ENCODE data around the gene IQGAP2. TPM values are rescaled to one million over a fixed set of nuclear protein-coding genes. Genes with fewer than 3 reads are reported as not detected.

Gene IQGAP2
- total RNA-seq, 2 donors from 2014 or later, result 15.3 to 17.6 TPM

- DNase-seq (ENCODE audit: low spot score) (no peak), ATAC-seq (ENCODE audit: insufficient number of reproducible peaks, low FRiP score, low read depth) (no peak)
- Histone ChIP-seq H3K4me1 (ENCODE audit: control insufficient read depth in 1 of 2, low read depth in 2 of 2) (no peaks in the 10 kb centered on the region), H3K27me3 (replicated peaks; ENCODE audit: insufficient read depth) (no peaks in the 10 kb centered on the region), H3K36me3 (no peaks in the 10 kb centered on the region), H3K9me3 (no peaks in the 10 kb centered on the region), H3K27ac (no peak overlapping the region), H3K4me3 (no peak overlapping the region)
- TF ChIP-seq, protein P1, sequence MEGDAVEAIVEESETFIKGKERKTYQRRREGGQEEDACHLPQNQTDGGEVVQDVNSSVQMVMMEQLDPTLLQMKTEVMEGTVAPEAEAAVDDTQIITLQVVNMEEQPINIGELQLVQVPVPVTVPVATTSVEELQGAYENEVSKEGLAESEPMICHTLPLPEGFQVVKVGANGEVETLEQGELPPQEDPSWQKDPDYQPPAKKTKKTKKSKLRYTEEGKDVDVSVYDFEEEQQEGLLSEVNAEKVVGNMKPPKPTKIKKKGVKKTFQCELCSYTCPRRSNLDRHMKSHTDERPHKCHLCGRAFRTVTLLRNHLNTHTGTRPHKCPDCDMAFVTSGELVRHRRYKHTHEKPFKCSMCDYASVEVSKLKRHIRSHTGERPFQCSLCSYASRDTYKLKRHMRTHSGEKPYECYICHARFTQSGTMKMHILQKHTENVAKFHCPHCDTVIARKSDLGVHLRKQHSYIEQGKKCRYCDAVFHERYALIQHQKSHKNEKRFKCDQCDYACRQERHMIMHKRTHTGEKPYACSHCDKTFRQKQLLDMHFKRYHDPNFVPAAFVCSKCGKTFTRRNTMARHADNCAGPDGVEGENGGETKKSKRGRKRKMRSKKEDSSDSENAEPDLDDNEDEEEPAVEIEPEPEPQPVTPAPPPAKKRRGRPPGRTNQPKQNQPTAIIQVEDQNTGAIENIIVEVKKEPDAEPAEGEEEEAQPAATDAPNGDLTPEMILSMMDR (IDR thresholded peaks at IDR 0.05), result no peak
Observed at GRCh38 chr5:76477061-76477460, 74.0 kb downstream of the IQGAP2 start.

DNA sequence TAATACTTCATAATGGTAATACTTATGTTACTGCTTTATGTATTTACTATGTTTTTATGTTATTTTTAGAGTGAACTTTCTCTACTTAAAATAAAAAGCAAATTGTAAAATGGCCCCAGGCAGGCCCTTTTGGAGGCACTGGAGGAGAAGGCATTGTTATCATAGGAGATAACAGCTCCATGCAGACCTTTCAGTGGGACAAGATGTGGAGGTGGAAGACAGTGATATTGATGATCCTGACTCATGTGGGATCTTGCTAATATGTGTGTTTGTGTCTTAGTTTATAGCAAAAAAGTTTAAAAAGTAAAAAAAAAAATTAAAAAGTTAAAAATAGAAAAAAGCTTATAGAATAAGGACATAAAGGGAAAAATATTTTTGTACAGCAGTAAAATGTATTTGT, 74.5 kb downstream of the IQGAP2 start:
- no peaks in the 10 kb centered on the region for H3K27me3 ChIP-seq (replicated peaks; ENCODE audit: insufficient read depth)
- H3K9me3 ChIP-seq, result no peaks in the 10 kb centered on the region
- DNase-seq (ENCODE audit: low spot score), result no peak
- H3K4me3 ChIP-seq, result no peak overlapping the region
- H3K36me3 ChIP-seq, result no peaks in the 10 kb centered on the region
- TF ChIP-seq, protein P1 (IDR thresholded peaks at IDR 0.05), result no peak
- H3K4me1 ChIP-seq (ENCODE audit: control insufficient read depth in 1 of 2, low read depth in 2 of 2), result no peaks in the 10 kb centered on the region
- no peak for ATAC-seq (ENCODE audit: insufficient number of reproducible peaks, low FRiP score, low read depth)
- no peak overlapping the region for H3K27ac ChIP-seq

- Histone ChIP-seq H3K27me3 (replicated peaks; ENCODE audit: insufficient read depth) (no peaks in the 10 kb centered on the region), H3K4me3 (no peak overlapping the region), H3K27ac (no peak overlapping the region), H3K4me1 (ENCODE audit: control insufficient read depth in 1 of 2, low read depth in 2 of 2) (no peaks in the 10 kb centered on the region), H3K9me3 (no peaks in the 10 kb centered on the region), H3K36me3 (no peaks in the 10 kb centered on the region)
- DNase-seq (ENCODE audit: low spot score), result no peak
- no peak for ATAC-seq (ENCODE audit: insufficient number of reproducible peaks, low FRiP score, low read depth)
- TF ChIP-seq, protein P1 (IDR thresholded peaks at IDR 0.05), result no peak
Observed at GRCh38 chr5:76479281-76479680, 76.2 kb downstream of the IQGAP2 start.

GRCh38 chr5:76479973-76480667, 77.0 kb downstream of the IQGAP2 start:
- Histone ChIP-seq H3K27ac (no peak overlapping the region), H3K9me3 (no peaks in the 10 kb centered on the region), H3K36me3 (no peaks in the 10 kb centered on the region), H3K27me3 (replicated peaks; ENCODE audit: insufficient read depth) (no peaks in the 10 kb centered on the region), H3K4me1 (ENCODE audit: control insufficient read depth in 1 of 2, low read depth in 2 of 2) (no peaks in the 10 kb centered on the region), H3K4me3 (no peak overlapping the region)
- TF ChIP-seq, protein P1 (IDR thresholded peaks at IDR 0.05), result no peak
- no peak for ATAC-seq (ENCODE audit: insufficient number of reproducible peaks, low FRiP score, low read depth)
- no peak for DNase-seq (ENCODE audit: low spot score)

- H3K4me3 ChIP-seq, result no peak overlapping the region
- no peaks in the 10 kb centered on the region for H3K36me3 ChIP-seq
- DNase-seq (ENCODE audit: low spot score), result no peak
- no peaks in the 10 kb centered on the region for H3K9me3 ChIP-seq
- no peak for ATAC-seq (ENCODE audit: insufficient number of reproducible peaks, low FRiP score, low read depth)
- TF ChIP-seq, protein P1 (IDR thresholded peaks at IDR 0.05), result no peak
- H3K27ac ChIP-seq, result no peak overlapping the region
- H3K27me3 ChIP-seq (replicated peaks; ENCODE audit: insufficient read depth), result no peaks in the 10 kb centered on the region
- no peaks in the 10 kb centered on the region for H3K4me1 ChIP-seq (ENCODE audit: control insufficient read depth in 1 of 2, low read depth in 2 of 2)
Observed at GRCh38 chr5:76482984-76483383, 79.9 kb downstream of the IQGAP2 start.
